ENCODE results near the gene PAM16.

The PAM16 gene

DNA sequence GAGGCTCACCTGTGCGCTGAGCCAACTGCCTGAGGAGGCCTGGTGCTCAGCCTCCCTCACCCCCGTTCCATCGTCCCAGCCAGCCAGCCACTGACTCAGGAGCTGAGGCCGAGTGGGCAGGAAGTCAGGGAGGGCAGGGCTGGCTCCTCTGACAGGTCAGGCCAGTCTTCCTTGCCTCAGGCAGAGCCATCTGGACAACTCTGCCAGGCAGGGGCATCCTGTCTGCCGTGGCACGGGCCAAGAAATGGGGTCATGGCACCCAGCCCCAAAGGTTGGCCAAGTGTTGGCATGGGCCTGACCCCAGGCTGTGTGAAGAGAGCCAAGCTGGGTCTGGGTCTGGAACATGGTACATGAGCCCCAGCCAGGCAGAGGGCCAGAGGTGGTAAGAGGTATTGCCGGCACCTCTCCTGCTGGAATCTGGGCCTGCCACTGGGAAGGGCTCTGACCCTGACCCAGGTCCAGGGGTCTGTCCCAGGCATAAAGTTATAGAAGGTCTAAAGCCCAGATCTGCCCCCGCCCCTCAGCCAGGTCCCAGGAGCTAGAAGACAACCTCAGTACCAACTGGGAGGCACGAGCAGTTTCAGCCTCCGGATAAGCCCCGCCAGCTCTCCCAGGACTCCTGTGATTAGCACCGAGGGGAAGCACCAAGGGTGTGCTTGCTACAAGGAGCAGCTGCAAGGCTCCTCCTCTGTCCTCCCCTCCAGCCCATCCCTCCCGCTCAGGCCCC, 18.0 kb upstream of the PAM16 start:
- WGBS (ENCODE audit: insufficient coverage, insufficient read length) = no CpG with 5 or more reads among the region's 13 CpGs
- DNase-seq (ENCODE audit: low read depth, low spot score) = no peak
- H3K27ac ChIP-seq (ENCODE audit: low read length) = no peak overlapping the region

DNA sequence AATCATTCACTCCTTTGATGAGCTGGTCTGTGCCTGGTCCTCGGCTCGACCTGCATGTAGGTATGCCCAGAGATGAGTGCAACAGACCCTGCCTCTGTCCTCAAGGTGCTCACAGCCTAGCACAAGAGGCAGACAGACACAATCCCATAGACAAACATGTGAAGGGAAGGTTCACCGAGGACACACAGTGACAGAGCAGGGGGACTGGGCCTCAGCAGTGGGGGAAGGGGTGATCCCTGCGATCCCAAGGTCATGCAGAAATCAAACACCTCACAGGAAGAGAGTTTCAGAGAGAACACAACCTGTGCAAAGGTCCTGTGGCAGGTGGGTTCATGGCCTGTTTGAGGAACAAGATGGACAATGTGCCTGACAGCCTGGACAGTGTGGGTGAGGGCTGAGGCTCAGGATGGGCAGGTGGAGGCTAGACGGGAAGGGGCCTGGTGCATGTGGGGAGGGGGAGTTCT, 16.3 kb upstream of the PAM16 start:
- H3K9me3 ChIP-seq (ENCODE audit: control insufficient read depth, insufficient read depth, low read length) = no peaks in the 10 kb centered on the region
- no peak overlapping the region for H3K27ac ChIP-seq (ENCODE audit: low read length)
- no CpG with 5 or more reads among the region's 5 CpGs for WGBS (ENCODE audit: insufficient coverage, insufficient read length)
- H3K36me3 ChIP-seq (ENCODE audit: control insufficient read depth, insufficient read depth, low read length) = no peaks in the 10 kb centered on the region
- DNase-seq (ENCODE audit: low read depth, low spot score) = no peak
- peaks cover 2% of the 10 kb centered on the region for H3K4me1 ChIP-seq (ENCODE audit: control insufficient read depth, insufficient read depth, low read length)
- H3K4me3 ChIP-seq (ENCODE audit: low read length) = no peak overlapping the region
- H3K27me3 ChIP-seq (ENCODE audit: control insufficient read depth, insufficient read depth, low read length) = no peaks in the 10 kb centered on the region

More for the DNA sequence above, 18.0 kb upstream of the PAM16 start:
- H3K27me3 ChIP-seq (ENCODE audit: control insufficient read depth, insufficient read depth, low read length) = no peaks in the 10 kb centered on the region
- no peaks in the 10 kb centered on the region for H3K36me3 ChIP-seq (ENCODE audit: control insufficient read depth, insufficient read depth, low read length)
- peaks cover 15% of the 10 kb centered on the region for H3K4me1 ChIP-seq (ENCODE audit: control insufficient read depth, insufficient read depth, low read length)
- H3K9me3 ChIP-seq (ENCODE audit: control insufficient read depth, insufficient read depth, low read length) = no peaks in the 10 kb centered on the region
- H3K4me3 ChIP-seq (ENCODE audit: low read length) = no peak overlapping the region

DNA sequence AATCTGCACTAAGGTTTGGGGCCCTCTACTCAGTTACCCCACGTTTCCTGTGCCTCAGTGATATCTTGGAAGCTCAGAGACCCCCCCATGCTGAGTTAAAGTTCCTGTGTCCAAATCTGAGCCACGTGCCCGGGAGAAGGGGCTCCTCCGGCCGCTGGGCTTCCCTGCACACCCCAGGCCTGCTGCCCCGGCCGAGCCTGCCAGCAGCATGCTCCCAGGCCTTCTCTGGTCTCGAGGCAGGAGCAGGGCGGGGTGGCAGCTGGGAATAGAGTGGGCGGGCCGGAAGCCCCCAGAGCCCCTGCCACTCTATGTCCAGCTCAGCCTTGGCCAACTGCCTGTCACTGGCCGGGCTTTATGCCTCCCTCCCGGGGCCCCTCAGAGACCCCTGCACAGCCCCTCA, 14.9 kb upstream of the PAM16 start:
- Histone ChIP-seq H3K4me1 (ENCODE audit: control insufficient read depth, insufficient read depth, low read length) (no peaks in the 10 kb centered on the region; the same call in 1 of the 2 replicates), H3K4me3 (ENCODE audit: low read length) (no peak overlapping the region), H3K9me3 (ENCODE audit: control insufficient read depth, insufficient read depth, low read length) (no peaks in the 10 kb centered on the region), H3K27ac (ENCODE audit: low read length) (no peak overlapping the region), H3K36me3 (ENCODE audit: control insufficient read depth, insufficient read depth, low read length) (no peaks in the 10 kb centered on the region), H3K27me3 (ENCODE audit: control insufficient read depth, insufficient read depth, low read length) (no peaks in the 10 kb centered on the region)
- DNase-seq (ENCODE audit: low read depth, low spot score) = no peak
- no CpG with 5 or more reads among the region's 13 CpGs for WGBS (ENCODE audit: insufficient coverage, insufficient read length)

DNA sequence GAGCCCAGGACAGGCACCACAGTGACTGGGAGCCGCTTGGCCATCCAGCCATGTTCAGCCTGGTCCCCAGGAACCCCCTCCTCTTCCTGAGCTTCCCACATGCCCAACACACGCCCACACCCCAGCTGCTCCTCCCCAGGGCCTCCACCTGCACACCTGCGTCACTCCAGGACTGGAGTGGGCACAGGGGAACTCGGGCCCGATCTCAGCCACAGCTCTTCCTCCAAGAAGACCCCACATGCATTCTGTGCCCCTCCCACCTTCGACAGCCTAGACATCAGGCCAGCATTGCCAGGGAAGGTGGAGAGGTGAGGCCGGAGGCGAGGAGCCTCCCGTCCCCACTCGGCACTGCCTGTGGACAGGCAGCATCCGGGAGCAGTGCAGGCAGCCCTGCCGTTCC, 14.5 kb upstream of the PAM16 start:
- Histone ChIP-seq H3K4me3 (ENCODE audit: low read length) (no peak overlapping the region), H3K9me3 (ENCODE audit: control insufficient read depth, insufficient read depth, low read length) (no peaks in the 10 kb centered on the region), H3K36me3 (ENCODE audit: control insufficient read depth, insufficient read depth, low read length) (no peaks in the 10 kb centered on the region), H3K4me1 (ENCODE audit: control insufficient read depth, insufficient read depth, low read length) (no peaks in the 10 kb centered on the region; the same call in 1 of the 2 replicates), H3K27me3 (ENCODE audit: control insufficient read depth, insufficient read depth, low read length) (no peaks in the 10 kb centered on the region), H3K27ac (ENCODE audit: low read length) (no peak overlapping the region)
- no peak for DNase-seq (ENCODE audit: low read depth, low spot score)
- no CpG with 5 or more reads among the region's 12 CpGs for WGBS (ENCODE audit: insufficient coverage, insufficient read length)

DNA sequence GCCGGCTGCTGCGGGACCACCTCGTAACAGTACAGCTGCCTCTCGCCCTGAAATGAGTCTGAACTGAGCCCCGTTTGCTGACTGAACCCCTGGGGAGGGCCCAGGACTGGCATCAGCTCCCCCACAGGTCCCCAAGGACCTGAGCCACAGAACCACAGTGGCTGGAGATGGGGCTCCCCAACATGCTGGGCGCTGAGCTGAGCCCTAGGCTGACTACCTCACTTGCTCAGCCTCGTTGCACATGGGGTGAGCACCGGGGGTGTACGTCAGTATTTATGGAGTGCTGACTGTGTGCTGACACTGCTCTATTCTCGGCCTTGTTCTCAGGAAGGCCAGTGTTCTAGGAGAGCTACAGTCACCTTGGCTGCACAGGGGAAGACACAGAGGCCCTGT, 13.9 kb upstream of the PAM16 start:
- Histone ChIP-seq H3K36me3 (ENCODE audit: control insufficient read depth, insufficient read depth, low read length) (no peaks in the 10 kb centered on the region), H3K27me3 (ENCODE audit: control insufficient read depth, insufficient read depth, low read length) (no peaks in the 10 kb centered on the region), H3K9me3 (ENCODE audit: control insufficient read depth, insufficient read depth, low read length) (no peaks in the 10 kb centered on the region), H3K4me1 (ENCODE audit: control insufficient read depth, insufficient read depth, low read length) (no peaks in the 10 kb centered on the region; the same call in 1 of the 2 replicates), H3K27ac (ENCODE audit: low read length) (no peak overlapping the region), H3K4me3 (ENCODE audit: low read length) (no peak overlapping the region)
- no peak for DNase-seq (ENCODE audit: low read depth, low spot score)
- WGBS (ENCODE audit: insufficient coverage, insufficient read length) = no CpG with 5 or more reads among the region's 10 CpGs

DNA sequence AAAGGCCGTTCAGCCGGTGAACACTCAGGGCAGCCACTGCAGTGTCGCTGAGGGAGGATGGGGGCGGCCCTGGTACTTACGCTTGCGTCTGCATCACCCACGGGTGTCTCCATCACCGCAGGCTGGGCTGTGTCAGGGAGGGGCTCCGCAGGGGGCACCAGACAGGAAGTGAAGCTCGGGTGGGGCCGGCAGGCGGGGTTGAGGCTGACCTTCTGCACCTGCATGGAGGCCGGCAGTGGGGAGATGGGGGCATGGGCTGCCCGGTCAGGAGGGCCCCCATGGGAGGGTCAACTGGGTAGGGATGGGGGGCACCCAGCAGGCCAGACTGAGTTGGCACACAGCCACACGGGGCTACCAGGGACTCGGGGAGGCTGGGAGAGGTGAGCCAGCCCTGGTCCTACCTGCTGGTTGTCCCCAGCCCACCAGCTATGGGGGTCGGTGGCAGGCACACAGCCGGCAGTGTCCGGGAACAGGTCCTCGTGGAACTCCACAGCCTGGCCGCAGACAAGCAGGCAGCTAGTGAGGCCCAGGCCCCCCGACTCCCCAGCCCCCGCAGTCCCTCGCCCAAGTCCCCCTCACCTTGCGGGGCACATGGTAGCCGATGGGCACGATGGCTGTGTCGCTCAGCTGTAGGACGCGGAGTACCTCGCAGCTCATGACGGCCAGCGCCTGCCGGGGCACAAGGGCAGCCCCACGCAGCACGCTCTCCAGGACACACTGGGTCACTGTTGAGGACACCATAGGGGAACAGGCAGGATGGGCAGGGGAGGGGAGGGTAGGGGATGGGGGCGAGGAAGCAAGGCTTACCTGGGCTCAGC, 13.3 kb upstream of the PAM16 start:
- DNase-seq (ENCODE audit: low read depth, low spot score) = no peak
- no peaks in the 10 kb centered on the region for H3K9me3 ChIP-seq (ENCODE audit: control insufficient read depth, insufficient read depth, low read length)
- H3K4me3 ChIP-seq (ENCODE audit: low read length) = no peak overlapping the region
- WGBS (ENCODE audit: insufficient coverage, insufficient read length) = no CpG with 5 or more reads among the region's 37 CpGs
- H3K27me3 ChIP-seq (ENCODE audit: control insufficient read depth, insufficient read depth, low read length) = no peaks in the 10 kb centered on the region
- no peak overlapping the region for H3K27ac ChIP-seq (ENCODE audit: low read length)
- H3K36me3 ChIP-seq (ENCODE audit: control insufficient read depth, insufficient read depth, low read length) = no peaks in the 10 kb centered on the region
- no peaks in the 10 kb centered on the region; the same call in 1 of the 2 replicates for H3K4me1 ChIP-seq (ENCODE audit: control insufficient read depth, insufficient read depth, low read length)

DNA sequence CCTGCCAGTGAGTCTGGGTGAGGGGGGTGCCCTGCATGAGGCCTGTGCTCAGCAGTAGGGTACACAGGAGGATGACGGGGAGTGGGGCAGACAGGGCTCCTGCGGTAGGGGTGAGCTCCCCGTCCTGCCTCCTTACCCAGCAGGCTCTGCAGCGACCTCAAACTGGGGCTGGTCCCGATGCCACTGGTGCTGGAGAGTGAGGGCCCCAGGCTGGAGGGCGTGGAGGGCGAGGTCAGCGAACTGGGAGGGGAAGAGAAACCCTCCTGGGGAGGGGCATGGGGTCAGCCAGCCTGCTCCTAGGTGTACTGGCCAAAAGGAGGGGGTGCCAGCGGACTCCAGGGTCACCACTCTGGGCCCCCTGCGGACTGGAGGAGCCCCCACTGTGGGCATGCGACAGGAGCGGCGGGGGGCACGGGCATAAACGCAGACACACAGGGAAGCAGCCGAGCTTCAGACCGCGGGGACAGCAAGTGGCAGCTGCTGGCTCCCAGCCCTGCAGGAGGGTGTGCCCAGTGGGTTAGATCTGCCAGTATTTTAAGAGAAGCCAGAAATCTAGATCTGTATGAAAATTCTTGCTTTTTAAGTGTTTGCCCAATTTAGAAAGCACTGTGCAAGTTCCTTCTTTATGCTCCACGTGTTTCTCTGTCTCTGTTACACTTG, 11.5 kb upstream of the PAM16 start:
- Histone ChIP-seq H3K36me3 (ENCODE audit: control insufficient read depth, insufficient read depth, low read length) (no peaks in the 10 kb centered on the region), H3K27me3 (ENCODE audit: control insufficient read depth, insufficient read depth, low read length) (no peaks in the 10 kb centered on the region), H3K4me1 (ENCODE audit: control insufficient read depth, insufficient read depth, low read length) (no peaks in the 10 kb centered on the region), H3K27ac (ENCODE audit: low read length) (no peak overlapping the region), H3K4me3 (ENCODE audit: low read length) (no peak overlapping the region), H3K9me3 (ENCODE audit: control insufficient read depth, insufficient read depth, low read length) (no peaks in the 10 kb centered on the region)
- WGBS (ENCODE audit: insufficient coverage, insufficient read length) = no CpG with 5 or more reads among the region's 19 CpGs
- no peak for DNase-seq (ENCODE audit: low read depth, low spot score)

DNA sequence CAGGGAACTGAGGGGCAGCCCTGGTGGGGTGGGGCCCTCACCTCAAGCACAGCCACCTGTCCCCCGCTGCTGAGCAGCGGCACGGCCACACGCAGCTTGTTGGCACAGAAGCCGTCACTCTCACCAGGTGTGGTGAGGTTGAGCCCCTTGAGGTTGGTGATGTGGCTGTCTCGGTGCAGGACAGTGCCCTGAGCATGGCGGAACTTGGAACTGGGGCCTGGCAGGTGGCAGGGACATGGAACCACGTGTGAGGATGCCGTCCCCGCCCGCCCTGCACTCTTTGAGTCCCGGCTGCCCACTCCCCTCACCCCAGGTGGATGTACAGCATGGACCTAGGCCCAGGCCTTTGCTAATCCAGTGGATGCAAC, 10.8 kb upstream of the PAM16 start:
- Histone ChIP-seq H3K4me3 (ENCODE audit: low read length) (no peak overlapping the region), H3K36me3 (ENCODE audit: control insufficient read depth, insufficient read depth, low read length) (no peaks in the 10 kb centered on the region), H3K27me3 (ENCODE audit: control insufficient read depth, insufficient read depth, low read length) (no peaks in the 10 kb centered on the region), H3K9me3 (ENCODE audit: control insufficient read depth, insufficient read depth, low read length) (no peaks in the 10 kb centered on the region), H3K27ac (ENCODE audit: low read length) (no peak overlapping the region), H3K4me1 (ENCODE audit: control insufficient read depth, insufficient read depth, low read length) (no peaks in the 10 kb centered on the region)
- WGBS (ENCODE audit: insufficient coverage, insufficient read length) = no CpG with 5 or more reads among the region's 12 CpGs
- no peak for DNase-seq (ENCODE audit: low read depth, low spot score)

DNA sequence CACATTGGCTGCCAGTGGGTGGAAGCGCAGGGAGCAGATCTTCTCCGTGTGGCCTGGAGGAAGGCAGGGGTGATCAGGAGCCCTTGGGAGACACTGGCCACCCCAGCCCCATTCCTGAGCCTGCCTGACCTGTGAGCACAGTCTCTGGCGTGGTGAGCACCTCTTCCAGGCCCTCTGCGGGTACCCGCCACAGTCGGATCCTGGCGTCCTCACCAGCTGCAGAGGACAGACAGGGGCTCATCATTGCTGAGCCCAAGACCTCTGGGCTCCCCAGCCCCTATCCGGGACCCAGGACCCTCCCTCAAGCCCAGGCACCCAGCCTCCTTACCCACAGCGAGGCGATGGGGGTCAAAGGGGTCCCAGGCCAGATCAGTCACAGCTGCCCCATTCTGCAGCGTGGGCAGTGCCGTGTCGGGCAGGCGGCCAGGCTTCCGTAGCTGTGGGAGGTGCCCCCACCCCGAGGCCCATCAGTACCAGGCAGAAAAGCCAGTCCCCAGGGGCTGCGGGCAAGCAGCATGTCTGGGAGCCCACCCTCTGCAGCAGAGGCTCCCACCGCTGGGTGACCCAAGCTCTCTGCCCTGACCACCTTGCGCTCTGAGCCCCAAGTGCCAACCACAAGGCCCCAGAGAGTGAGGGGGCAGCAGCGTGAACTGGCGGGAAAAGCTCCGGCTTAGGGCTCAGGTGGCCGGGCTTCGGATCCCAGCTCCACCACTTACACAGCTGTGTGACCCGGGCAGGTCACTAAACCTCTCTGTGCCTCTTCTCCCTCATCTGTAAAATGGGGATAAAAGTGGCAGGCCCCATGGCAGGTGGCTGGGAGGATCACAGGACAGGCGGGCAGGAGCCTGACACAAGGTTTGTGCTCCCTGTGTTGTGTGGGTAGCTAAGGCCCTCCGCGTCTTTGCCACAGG, 10.2 kb upstream of the PAM16 start:
- H3K9me3 ChIP-seq (ENCODE audit: control insufficient read depth, insufficient read depth, low read length) = no peaks in the 10 kb centered on the region
- H3K27ac ChIP-seq (ENCODE audit: low read length) = no peak overlapping the region
- no peaks in the 10 kb centered on the region for H3K4me1 ChIP-seq (ENCODE audit: control insufficient read depth, insufficient read depth, low read length)
- DNase-seq (ENCODE audit: low read depth, low spot score) = no peak
- no peak overlapping the region for H3K4me3 ChIP-seq (ENCODE audit: low read length)
- no peaks in the 10 kb centered on the region for H3K36me3 ChIP-seq (ENCODE audit: control insufficient read depth, insufficient read depth, low read length)
- no peaks in the 10 kb centered on the region for H3K27me3 ChIP-seq (ENCODE audit: control insufficient read depth, insufficient read depth, low read length)
- WGBS (ENCODE audit: insufficient coverage, insufficient read length) = no CpG with 5 or more reads among the region's 28 CpGs

All from iPS DF 6.9 (cell line).